Measurements from ENCODE around the gene SPATA45. TPM values are rescaled to one million over a fixed set of nuclear protein-coding genes. Genes with fewer than 3 reads are reported as not detected.

Gene SPATA45
- total RNA-seq, 1 experiment from 2014 or later, result not detected

DNA sequence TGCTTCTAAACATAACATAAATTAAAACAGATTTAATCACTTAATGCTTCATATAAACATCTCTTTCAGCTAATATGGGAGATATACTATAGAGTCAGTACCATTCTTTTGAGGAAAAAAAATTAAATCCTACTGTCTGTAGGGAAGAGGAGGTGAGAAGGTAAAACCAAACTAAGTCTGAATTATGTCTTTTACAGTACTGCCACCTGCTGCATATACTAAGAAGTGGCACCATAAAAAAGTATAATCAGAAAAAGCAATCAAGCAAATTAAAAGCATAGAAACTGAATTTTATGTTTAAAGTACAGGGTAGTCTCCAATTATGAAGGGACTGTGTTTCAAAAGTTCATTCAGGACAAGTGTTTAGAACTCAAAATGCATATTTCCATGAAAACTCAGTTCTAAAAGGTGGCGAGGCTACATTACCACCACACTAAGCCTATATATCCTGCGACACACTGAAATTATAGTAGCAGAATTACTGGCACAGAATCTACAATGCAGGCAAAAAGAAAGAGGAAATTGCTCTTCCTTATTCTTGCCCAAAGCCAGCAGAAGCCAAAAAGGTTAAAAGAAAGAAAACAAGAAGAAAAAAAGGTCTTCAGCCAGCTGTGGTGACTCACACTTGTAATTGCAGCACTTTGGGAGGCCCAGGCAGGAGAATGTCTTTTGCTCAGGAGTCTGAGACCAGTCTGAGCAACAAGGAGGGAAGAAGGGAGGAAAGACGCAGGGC lies 64.9 kb downstream of the SPATA45 start:
- ChIA-PET POLR2A (no interaction called here), CTCF (interaction anchor here (0.5 to 1.8 kb wide), 3 partner anchors 27 to 489 kb away, joined by 3 to 11 read pairs (median 3); no protein-coding TSS in a partner anchor)
- H3K4me1 Mint-ChIP-seq (ENCODE audit: low read depth, unreplicated experiment), result no peaks in the 10 kb centered on the region
- peaks cover 58% of the 10 kb centered on the region for H3K36me3 Mint-ChIP-seq (ENCODE audit: insufficient read depth, unreplicated experiment)
- BruUV-seq (replicated peaks), result no TSS peak
- Histone ChIP-seq H3K4me3 (ENCODE audit: low read depth, low read length) (no peak overlapping the region), H3K9me3 (no peaks in the 10 kb centered on the region; the same call in 1 of the 2 replicates), H3K36me3 (ENCODE audit: control insufficient read depth, insufficient read depth, low read length) (0 out of 2 replicates have a peak, but pooled peaks cover 2% of the 10 kb centered on the region), H3K4me1 (no peaks in the 10 kb centered on the region), H3K27me3 (replicated peaks; ENCODE audit: control insufficient read depth, insufficient read depth, low read length) (no peaks in the 10 kb centered on the region)
- no peak overlapping the region for H3K27ac Mint-ChIP-seq (ENCODE audit: unreplicated experiment)
- H3K27me3 Mint-ChIP-seq (ENCODE audit: insufficient read depth, unreplicated experiment), result no peaks in the 10 kb centered on the region
- no peaks in the 10 kb centered on the region for H3K9me3 Mint-ChIP-seq (ENCODE audit: unreplicated experiment)
- intact Hi-C loops (cut with micrococcal nuclease; ENCODE audit: unreplicated experiment), result loop anchor here (1.0 kb wide), 6 partner anchors 32 to 305 kb away; partner anchors contain the start of gene BATF3
- H3K4me3 Mint-ChIP-seq (ENCODE audit: unreplicated experiment), result no peak overlapping the region
- TF ChIP-seq, protein P1, sequence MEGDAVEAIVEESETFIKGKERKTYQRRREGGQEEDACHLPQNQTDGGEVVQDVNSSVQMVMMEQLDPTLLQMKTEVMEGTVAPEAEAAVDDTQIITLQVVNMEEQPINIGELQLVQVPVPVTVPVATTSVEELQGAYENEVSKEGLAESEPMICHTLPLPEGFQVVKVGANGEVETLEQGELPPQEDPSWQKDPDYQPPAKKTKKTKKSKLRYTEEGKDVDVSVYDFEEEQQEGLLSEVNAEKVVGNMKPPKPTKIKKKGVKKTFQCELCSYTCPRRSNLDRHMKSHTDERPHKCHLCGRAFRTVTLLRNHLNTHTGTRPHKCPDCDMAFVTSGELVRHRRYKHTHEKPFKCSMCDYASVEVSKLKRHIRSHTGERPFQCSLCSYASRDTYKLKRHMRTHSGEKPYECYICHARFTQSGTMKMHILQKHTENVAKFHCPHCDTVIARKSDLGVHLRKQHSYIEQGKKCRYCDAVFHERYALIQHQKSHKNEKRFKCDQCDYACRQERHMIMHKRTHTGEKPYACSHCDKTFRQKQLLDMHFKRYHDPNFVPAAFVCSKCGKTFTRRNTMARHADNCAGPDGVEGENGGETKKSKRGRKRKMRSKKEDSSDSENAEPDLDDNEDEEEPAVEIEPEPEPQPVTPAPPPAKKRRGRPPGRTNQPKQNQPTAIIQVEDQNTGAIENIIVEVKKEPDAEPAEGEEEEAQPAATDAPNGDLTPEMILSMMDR (IDR thresholded peaks at IDR 0.05; ENCODE audit: insufficient read depth in 1 of 2, low read depth in 1 of 2, low read length in 1 of 2, severe bottlenecking in 1 of 2, unreplicated experiment in 1 of 2), result peak; percentile 52 to 60
- no peak for DNase-seq

DNA sequence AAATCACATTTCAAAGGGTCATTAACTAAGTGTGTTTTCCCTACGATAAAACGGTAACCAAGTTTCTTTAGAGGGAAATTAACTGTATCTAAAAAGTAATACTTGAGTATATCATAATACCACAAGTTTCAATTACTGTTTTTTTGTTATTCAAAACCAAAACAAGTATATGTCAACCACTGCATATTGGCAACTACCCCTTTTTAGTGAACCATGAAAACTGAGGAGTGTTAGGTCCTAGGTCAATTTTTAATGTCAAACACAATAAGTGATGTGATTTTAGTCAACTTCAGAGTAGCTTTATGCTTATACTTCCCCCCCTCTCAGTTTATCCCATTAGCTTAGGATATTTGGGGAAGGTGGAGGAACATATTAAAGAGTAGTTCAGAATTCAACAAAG lies 66.2 kb downstream of the SPATA45 start:
- Mint-ChIP-seq H3K4me3 (ENCODE audit: unreplicated experiment) (no peak overlapping the region), H3K9me3 (ENCODE audit: unreplicated experiment) (no peaks in the 10 kb centered on the region), H3K27me3 (ENCODE audit: insufficient read depth, unreplicated experiment) (no peaks in the 10 kb centered on the region), H3K4me1 (ENCODE audit: low read depth, unreplicated experiment) (no peaks in the 10 kb centered on the region), H3K27ac (ENCODE audit: unreplicated experiment) (no peak overlapping the region), H3K36me3 (ENCODE audit: insufficient read depth, unreplicated experiment) (peaks cover 56% of the 10 kb centered on the region)
- TF ChIP-seq, protein P1 (IDR thresholded peaks at IDR 0.05; ENCODE audit: insufficient read depth in 1 of 2, low read depth in 1 of 2, low read length in 1 of 2, severe bottlenecking in 1 of 2, unreplicated experiment in 1 of 2), result no peak
- POLR2A ChIA-PET, result no interaction called here
- H3K9me3 ChIP-seq, result no peaks in the 10 kb centered on the region; the same call in 1 of the 2 replicates
- H3K36me3 ChIP-seq (ENCODE audit: control insufficient read depth, insufficient read depth, low read length), result 0 out of 2 replicates have a peak, but pooled peaks cover 2% of the 10 kb centered on the region
- no peak overlapping the region for H3K4me3 ChIP-seq (ENCODE audit: low read depth, low read length)
- no peaks in the 10 kb centered on the region for H3K27me3 ChIP-seq (replicated peaks; ENCODE audit: control insufficient read depth, insufficient read depth, low read length)
- DNase-seq, result no peak
- no peaks in the 10 kb centered on the region for H3K4me1 ChIP-seq
- intact Hi-C loops (cut with micrococcal nuclease; ENCODE audit: unreplicated experiment), result no loop called here
- CTCF ChIA-PET, result interaction anchor here (0.6 to 1.8 kb wide), 3 partner anchors 20 to 116 kb away, joined by 5 to 11 read pairs (median 6); no protein-coding TSS in a partner anchor
- BruUV-seq (replicated peaks), result no TSS peak

DNA sequence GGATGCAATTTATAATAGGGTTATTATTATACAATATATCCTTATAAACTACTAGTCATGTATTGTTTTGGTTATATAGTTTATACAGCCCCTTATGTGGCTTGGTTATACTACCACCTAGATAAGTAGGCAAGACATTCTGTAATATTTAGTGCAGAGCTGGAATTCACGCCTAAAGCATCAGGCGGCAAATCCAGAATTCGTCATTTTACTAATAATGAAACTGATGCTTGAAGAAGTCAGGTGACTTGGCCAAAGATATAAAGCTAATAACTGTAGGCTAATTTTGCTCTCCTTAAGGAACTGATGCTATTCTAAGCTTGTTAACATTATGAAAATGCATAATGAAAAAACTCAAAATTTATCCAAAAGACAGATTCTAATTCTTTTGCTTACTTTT lies 66.7 kb downstream of the SPATA45 start:
- Histone ChIP-seq H3K9me3 (no peaks in the 10 kb centered on the region; the same call in 1 of the 2 replicates), H3K27me3 (replicated peaks; ENCODE audit: control insufficient read depth, insufficient read depth, low read length) (no peaks in the 10 kb centered on the region), H3K36me3 (ENCODE audit: control insufficient read depth, insufficient read depth, low read length) (0 out of 2 replicates have a peak, but pooled peaks cover 2% of the 10 kb centered on the region), H3K4me3 (ENCODE audit: low read depth, low read length) (no peak overlapping the region), H3K4me1 (no peaks in the 10 kb centered on the region)
- H3K27ac Mint-ChIP-seq (ENCODE audit: unreplicated experiment), result no peak overlapping the region
- peaks cover 52% of the 10 kb centered on the region for H3K36me3 Mint-ChIP-seq (ENCODE audit: insufficient read depth, unreplicated experiment)
- ChIA-PET CTCF (interaction anchor here (0.6 to 1.8 kb wide), 2 partner anchors 19 to 31 kb away, joined by 5 to 11 read pairs; no protein-coding TSS in a partner anchor), POLR2A (no interaction called here)
- intact Hi-C loops (cut with micrococcal nuclease; ENCODE audit: unreplicated experiment), result no loop called here
- H3K4me3 Mint-ChIP-seq (ENCODE audit: unreplicated experiment), result no peak overlapping the region
- no peak for DNase-seq
- H3K4me1 Mint-ChIP-seq (ENCODE audit: low read depth, unreplicated experiment), result no peaks in the 10 kb centered on the region
- BruUV-seq (replicated peaks), result TSS peak; percentile 5
- H3K27me3 Mint-ChIP-seq (ENCODE audit: insufficient read depth, unreplicated experiment), result no peaks in the 10 kb centered on the region
- H3K9me3 Mint-ChIP-seq (ENCODE audit: unreplicated experiment), result no peaks in the 10 kb centered on the region
- TF ChIP-seq, protein P1 (IDR thresholded peaks at IDR 0.05; ENCODE audit: insufficient read depth in 1 of 2, low read depth in 1 of 2, low read length in 1 of 2, severe bottlenecking in 1 of 2, unreplicated experiment in 1 of 2), result no peak

Other genes with a start within 250 kb of the SPATA45 start
- 21.8 and 25.8 TPM in 2 replicates for gene ATF3, start 238.9 kb downstream of the SPATA45 start, total RNA-seq (2022)
- 0.23 and 0.42 TPM in 2 replicates for gene BATF3, start 147.8 kb downstream of the SPATA45 start, total RNA-seq (2022)
- gene NSL1, start 55.9 kb downstream of the SPATA45 start, total RNA-seq (2022), result 35.9 and 45.6 TPM in 2 replicates
- gene TATDN3, start 55.8 kb downstream of the SPATA45 start, total RNA-seq (2022), result 9.6 and 12.4 TPM in 2 replicates
- gene FLVCR1, start 10.6 kb upstream of the SPATA45 start, total RNA-seq (2022), result 30.8 and 36.3 TPM in 2 replicates
- gene VASH2, start 102.9 kb upstream of the SPATA45 start, total RNA-seq (2022), result 2.9 and 3.2 TPM in 2 replicates
- gene ANGEL2, start 168.2 kb upstream of the SPATA45 start, total RNA-seq (2022), result 33.8 and 34.8 TPM in 2 replicates
- 16.4 and 18.8 TPM in 2 replicates for gene RPS6KC1, start 203.6 kb upstream of the SPATA45 start, total RNA-seq (2022)

Measured in Caco-2 (cell line).